Neural crest cell (in vitro differentiated cells): ENCODE data around the gene MCF2L. TPM values are rescaled to one million over a fixed set of nuclear protein-coding genes. Genes with fewer than 3 reads are reported as not detected.

Experiments used
- DNase-seq: peaks from one replicate; pipeline ENCODE4 v3.0.0; 2021; ENCODE audit warnings: low read depth, mixed read lengths, low spot score
- H3K27ac Mint-ChIP-seq: one replicate; pipeline ENCODE4 v1.8.0; 2021; ENCODE audit warnings: mild to moderate bottlenecking, mixed read lengths; ENCODE audit not compliant: unreplicated experiment
- H3K27me3 Mint-ChIP-seq: 2 replicates; pipeline ENCODE4 v1.8.0; 2021; ENCODE audit warnings: low read depth, mild to moderate bottlenecking, mixed read lengths
- H3K36me3 Mint-ChIP-seq: 2 replicates; pipeline ENCODE4 v1.8.0; 2021; ENCODE audit warnings: low read depth, mild to moderate bottlenecking, mixed read lengths
- H3K4me1 Mint-ChIP-seq: 2 replicates; pipeline ENCODE4 v1.8.0; 2021; ENCODE audit warnings: mixed read lengths
- H3K4me3 Mint-ChIP-seq: one replicate; pipeline ENCODE4 v1.8.0; 2021; ENCODE audit warnings: mild to moderate bottlenecking, mixed read lengths
- H3K9me3 Mint-ChIP-seq: 2 replicates; pipeline ENCODE4 v1.8.0; 2021; ENCODE audit warnings: mixed read lengths
- CTCF ChIP-seq: fragments of 200-600 bp; sonication (generic); conservative IDR thresholded peaks from 2 replicates; pipeline ENCODE4 v1.5.0; 2021; ENCODE audit warnings: antibody characterized with exemption, mild to moderate bottlenecking
- total RNA-seq: library from RNA; stranded (reverse); gene quantifications from 2 replicates; pipeline ENCODE4 v1.2.1, GENCODE V29; 2021

Gene MCF2L
- total RNA-seq, 1 donor from 2014 or later: 59.9 TPM

- no peak for DNase-seq
- no peaks in the 10 kb centered on the region for H3K9me3 Mint-ChIP-seq
- TF ChIP-seq CTCF: no peak
- no peak overlapping the region for H3K4me3 Mint-ChIP-seq
- no peaks in the 10 kb centered on the region for H3K27me3 Mint-ChIP-seq
- H3K27ac Mint-ChIP-seq: peak overlapping the region; percentile 78
- peaks cover 14% of the 10 kb centered on the region for H3K36me3 Mint-ChIP-seq
- peaks cover 54% of the 10 kb centered on the region for H3K4me1 Mint-ChIP-seq
These were observed 33.9 kb downstream of the MCF2L start for GRCh38 chr13:113002913-113003290.

- H3K4me1 Mint-ChIP-seq: peaks cover 46% of the 10 kb centered on the region
- peaks cover 14% of the 10 kb centered on the region for H3K36me3 Mint-ChIP-seq
- no peak for DNase-seq
- peak overlapping the region; percentile 6 for H3K27ac Mint-ChIP-seq
- no peaks in the 10 kb centered on the region for H3K27me3 Mint-ChIP-seq
- TF ChIP-seq CTCF: no peak
- peak overlapping the region; percentile 41 for H3K4me3 Mint-ChIP-seq
- no peaks in the 10 kb centered on the region for H3K9me3 Mint-ChIP-seq
These were observed 35.1 kb downstream of the MCF2L start for GRCh38 chr13:113004126-113004525.

GRCh38 chr13:113005076-113005865 is 36.3 kb downstream of the MCF2L start:
- Mint-ChIP-seq H3K4me3 (peak overlapping the region; percentile 41), H3K27ac (no peak overlapping the region), H3K9me3 (no peaks in the 10 kb centered on the region), H3K36me3 (peaks cover 18% of the 10 kb centered on the region), H3K27me3 (no peaks in the 10 kb centered on the region), H3K4me1 (peaks cover 41% of the 10 kb centered on the region)
- TF ChIP-seq CTCF: no peak
- DNase-seq: no peak

GRCh38 chr13:113005997-113006396 is 37.0 kb downstream of the MCF2L start:
- no peak overlapping the region for H3K27ac Mint-ChIP-seq
- no peak for TF ChIP-seq CTCF
- H3K36me3 Mint-ChIP-seq: peaks cover 21% of the 10 kb centered on the region
- no peak for DNase-seq
- H3K27me3 Mint-ChIP-seq: no peaks in the 10 kb centered on the region
- peaks cover 3% of the 10 kb centered on the region for H3K9me3 Mint-ChIP-seq
- H3K4me1 Mint-ChIP-seq: peaks cover 38% of the 10 kb centered on the region
- H3K4me3 Mint-ChIP-seq: no peak overlapping the region

- H3K27me3 Mint-ChIP-seq: no peaks in the 10 kb centered on the region
- no peak for DNase-seq
- H3K4me1 Mint-ChIP-seq: peaks cover 35% of the 10 kb centered on the region
- H3K27ac Mint-ChIP-seq: peak overlapping the region; percentile 62
- H3K9me3 Mint-ChIP-seq: peaks cover 6% of the 10 kb centered on the region
- no peak for TF ChIP-seq CTCF
- H3K36me3 Mint-ChIP-seq: peaks cover 27% of the 10 kb centered on the region
- no peak overlapping the region for H3K4me3 Mint-ChIP-seq
These were observed 37.6 kb downstream of the MCF2L start for GRCh38 chr13:113006660-113007059.
